GM18499 (cell line): ENCODE measurements around the gene AWAT1.
"Not testable (repeated sequence)": the region's sequence is repeated elsewhere in the genome, so short reads cannot be mapped to it uniquely, and the experiment has no call there.

ENCODE experiments used
- ATAC-seq: cut with Tn5 transposase; IDR thresholded peaks from one replicate; pipeline ENCODE4 v1.9.1; 2021; ENCODE audit warnings: moderate number of reproducible peaks; ENCODE audit not compliant: insufficient read depth, unreplicated experiment

AWAT1 gene

DNA sequence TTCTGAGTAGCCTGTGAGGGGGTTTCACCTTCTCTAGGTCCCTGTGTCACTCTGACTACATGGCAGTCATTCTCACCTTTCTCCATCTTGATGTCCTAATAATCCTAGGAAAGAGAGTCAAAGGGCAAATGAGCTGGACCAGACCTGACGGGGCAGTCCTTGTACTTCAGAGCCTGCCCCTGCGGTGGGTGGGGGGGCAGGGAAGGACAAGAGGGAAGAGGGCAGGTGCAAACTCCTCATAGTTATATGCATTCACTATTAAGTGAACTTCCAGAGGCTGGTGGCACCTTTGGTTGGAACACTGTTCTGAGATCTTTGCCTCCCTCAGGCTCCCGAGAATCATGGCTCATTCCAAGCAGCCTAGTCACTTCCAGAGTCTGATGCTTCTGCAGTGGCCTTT lies at the start of gene AWAT1:
Gene AWAT1, plus strand, starts transcription at position 301 of the 400 bp plus-strand sequence. Its CDS starts 41 bp downstream, at position 342.
- ATAC-seq = no peak

DNA sequence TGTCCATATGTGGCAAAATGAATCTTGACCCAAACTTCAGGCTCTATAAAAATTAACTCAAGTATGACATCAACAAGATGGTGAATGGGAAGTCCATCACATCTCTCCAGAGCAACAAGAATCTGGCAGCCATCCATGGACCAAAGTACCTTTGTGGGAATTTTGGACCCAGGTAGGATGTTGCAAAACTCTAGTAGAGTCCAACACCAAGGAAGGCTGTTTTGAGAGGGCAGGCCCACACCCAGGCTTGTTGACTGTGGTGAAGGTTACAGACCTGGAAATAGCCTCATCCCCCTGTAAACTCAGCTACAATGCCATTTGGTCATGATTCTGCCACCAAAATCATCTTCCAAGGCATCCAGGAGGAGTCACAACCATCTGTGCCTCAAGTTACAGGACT lies 44.2 kb upstream of the AWAT1 start:
- no peak for ATAC-seq

DNA sequence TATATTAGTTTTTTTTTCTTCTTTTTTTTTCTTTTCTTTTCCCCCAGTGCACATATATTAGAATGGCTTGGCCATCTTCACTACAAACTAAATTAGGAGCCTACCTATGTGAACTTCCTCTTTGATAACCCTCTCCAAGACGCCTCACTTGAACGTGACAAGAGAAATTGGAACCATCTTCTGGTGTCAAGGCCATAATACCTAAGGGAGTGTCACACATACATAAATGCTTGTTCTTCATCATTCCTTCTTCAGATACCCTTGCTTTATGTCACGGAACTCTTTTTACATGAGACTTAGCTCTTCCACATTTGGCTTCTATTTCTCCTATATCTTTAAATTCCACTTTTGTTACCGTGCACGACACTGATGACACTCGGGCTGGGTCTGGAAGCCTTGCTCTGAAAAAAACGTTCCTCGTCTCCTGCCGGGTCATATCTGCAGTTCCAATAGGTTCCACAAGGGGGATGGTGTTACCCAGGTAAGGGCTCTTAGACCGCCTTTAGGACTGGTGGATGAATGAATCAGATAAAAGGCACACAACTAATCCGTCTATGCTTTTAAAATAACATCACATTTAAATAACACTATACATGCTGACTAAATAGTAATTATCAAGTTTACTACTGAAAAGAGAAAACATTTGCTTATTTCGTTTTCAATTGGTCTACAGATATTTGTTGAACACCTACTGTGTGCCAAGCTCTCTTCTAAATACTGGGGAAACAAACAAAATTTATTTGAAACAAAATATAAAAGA lies 37.3 kb upstream of the AWAT1 start:
- peak; percentile 92 for ATAC-seq

DNA sequence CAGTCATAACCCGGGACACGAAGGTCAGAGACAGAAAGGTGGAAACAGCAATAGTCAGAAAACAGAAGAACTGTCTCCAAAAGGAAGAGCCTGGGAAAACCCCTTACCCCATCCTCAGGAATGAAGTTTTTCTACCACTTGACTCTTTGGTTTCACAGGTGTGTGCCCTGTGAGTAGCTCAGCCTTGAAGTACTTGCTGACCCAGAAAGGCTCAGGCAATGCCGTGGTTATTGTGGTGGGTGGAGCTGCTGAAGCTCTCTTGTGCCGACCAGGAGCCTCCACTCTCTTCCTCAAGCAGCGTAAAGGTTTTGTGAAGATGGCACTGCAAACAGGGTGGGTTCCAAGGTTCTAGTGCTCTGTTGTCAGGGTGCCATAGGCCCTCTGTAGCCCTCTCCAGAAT lies 32.7 kb upstream of the AWAT1 start:
- no peak for ATAC-seq

DNA sequence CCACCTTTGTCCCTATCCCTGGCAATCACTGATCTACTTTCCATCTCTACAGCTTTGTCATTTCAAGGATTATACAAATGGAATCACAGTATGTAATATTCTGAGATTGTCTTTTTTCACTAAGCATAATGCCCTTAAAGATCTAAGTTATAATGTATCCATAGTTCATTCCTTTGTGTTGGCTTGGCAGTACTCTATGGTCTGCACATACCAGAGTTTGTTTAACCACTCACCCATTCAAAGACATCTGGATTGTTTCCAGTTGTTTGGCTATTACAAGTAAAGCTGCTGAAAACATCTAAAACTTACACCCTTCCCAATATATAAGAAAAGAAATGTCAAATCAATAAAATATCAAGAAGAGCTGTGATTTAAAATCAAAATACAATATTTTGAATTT lies 26.0 kb upstream of the AWAT1 start:
- ATAC-seq = no peak

DNA sequence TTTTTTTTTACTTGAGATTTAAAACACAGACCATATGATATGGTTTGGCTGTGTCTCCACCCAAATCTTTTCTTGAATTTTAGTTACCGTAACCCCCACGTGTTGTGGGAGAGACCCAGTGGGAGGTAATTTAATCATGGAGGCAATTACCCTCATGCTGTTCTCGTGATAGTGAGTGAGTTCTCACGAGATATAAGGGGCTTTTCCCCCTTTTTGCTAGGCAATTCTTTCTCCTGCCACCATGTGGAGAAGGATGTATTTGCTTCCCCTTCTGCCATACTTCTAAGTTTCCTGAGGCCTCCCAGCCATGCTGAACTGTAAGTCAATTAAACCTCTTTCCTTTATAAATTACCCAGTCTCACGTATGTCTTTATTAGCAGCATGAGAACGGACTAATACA lies 24.9 kb upstream of the AWAT1 start:
- ATAC-seq = not testable (repeated sequence)

DNA sequence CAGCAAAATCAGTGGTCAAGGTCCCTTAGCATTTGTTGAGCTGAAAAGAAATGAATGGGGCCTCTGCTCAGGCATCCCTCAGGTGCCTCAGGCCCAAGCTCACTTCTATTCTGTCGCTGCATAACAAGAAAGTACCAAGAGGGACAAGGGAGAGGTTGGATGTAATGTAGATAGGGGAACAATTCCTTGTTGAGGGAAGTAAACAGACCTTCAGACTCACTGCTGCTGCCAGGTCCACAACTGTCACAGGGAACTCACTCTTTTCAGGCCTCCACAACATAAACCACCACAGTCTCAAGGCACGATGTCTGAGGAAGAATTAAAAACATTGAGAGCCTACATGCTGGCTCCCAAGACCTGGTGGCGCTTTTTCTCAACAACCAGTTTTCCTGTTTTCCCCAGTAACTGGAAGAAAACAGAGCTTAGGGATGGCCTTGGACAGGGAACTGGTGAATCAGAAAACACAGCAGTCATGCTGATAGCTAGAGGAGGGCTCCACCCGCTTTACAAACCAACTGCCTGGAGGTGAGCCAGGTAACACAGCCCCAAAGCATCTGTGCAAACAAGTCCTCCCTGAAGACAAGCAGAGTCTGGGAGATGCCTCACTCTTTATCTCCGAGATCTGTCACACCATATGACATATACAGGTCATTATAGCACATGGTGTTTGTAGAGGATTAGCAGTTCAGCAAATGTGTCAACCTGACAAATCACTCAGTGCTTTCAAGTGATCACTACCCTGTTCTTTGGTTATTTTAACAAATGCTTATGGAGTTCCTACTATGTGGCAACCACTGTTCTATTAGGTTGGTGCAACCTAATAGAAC lies 14.3 kb upstream of the AWAT1 start:
- no peak for ATAC-seq

DNA sequence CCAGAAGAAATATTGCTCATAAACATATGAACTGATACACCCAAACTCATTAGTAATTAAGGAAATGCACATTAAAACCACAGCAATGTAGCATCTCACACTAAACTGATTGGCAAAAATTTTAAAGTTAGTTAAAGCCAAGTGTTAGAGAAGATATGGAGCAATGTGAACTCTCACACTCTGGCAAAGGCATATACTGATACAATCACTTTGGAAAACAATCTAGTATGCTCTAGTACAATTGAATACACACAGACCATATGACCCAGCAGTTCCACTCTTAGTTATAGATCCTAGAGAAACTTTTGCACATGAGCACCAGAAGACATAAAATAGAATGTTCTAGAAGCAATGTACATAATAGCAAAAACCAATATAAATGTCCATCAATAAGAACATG lies 8.4 kb upstream of the AWAT1 start:
- no peak for ATAC-seq

DNA sequence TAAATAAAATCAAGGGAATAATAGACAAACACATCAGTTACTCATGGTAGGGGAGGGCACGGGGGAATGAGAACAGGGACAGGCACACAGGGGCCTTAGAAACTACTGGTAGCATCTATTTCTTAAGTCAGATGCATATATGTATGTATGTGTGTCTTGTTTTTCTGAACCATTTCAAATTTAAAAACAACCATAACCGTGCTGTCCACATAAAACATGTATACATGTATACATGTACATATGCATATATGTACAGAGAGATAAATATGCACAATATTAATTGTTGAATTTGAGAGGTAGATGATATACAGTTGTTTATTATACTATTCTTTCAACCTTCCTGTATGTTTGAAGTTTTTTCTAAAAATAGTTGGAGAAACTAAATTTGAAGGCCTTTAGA lies 7.8 kb upstream of the AWAT1 start:
- ATAC-seq = no peak

DNA sequence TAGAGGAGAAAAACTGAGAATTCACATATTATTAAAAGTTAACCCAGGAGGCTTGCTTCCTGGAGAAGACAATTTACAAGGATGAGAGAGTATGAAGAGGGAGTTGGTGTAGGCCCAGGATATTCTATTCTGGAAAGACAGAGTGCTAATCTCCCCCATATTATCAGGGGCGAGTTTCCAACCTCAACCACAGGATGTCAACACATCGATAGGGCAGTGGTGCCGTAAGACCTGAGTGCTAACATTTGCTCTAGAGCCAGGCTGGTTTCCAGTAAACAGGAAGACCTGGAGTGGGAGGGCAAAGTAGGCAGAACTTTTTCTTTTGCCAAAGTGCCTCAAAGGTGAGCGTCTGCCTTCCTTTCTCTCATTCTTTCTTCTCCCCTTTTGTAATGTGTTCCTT lies 2.8 kb upstream of the AWAT1 start:
- no peak for ATAC-seq

DNA sequence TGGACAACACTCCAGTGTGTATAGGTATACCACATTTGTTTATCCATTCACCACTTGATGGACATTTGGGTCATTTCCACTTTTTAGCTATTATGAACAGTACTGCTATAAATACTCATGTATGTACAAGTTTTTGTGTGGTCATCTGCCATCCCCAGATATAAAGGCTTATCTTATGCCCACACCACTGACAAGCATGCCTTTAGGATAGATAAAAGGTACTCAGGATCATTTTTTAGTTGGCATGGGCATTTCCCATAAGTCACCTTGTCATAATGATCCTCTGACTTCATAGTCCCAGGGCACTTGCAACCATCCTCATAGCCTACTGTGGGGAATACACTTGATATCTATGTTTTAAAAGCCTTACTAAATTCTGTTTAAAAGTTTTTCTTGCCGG lies 6.3 kb downstream of the AWAT1 start:
- no peak for ATAC-seq

DNA sequence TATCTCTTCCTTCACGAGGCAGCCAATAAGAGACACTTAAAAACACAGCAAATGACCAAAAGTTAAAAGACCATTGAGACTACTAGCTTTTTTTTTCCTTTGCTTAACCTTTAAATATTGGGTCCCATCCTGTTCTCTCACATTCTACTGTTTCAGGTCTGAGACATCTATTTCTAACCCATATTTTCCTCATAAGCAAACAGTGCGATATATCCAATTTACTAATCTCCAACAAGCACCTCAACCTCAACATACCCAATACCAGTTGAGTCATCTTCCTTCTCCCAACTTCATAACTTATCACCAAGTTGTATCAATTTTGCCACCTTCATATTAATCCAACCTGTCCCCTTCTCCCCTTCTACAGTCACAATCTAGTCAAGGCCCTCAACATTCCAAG lies 7.0 kb downstream of the AWAT1 start:
- ATAC-seq = no peak

DNA sequence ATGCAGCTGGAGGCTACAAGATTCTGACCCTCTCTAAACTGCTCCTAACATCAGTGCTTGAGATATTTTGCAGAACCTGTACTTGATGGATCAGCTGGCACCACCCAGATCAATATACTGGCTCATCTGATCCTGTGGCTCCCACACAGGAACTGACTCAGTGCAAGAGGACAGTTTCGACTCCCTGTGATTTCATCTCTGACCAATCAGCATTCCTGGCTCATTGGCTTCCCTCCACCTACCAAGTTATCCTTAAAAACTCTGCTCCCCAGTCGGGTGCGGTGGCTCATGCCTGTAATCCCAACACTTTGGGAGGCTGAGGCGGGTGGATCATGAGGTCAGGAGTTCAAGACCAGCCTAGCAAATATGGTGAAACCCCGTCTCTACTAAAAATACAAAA lies 9.1 kb downstream of the AWAT1 start:
- ATAC-seq = not testable (repeated sequence)

DNA sequence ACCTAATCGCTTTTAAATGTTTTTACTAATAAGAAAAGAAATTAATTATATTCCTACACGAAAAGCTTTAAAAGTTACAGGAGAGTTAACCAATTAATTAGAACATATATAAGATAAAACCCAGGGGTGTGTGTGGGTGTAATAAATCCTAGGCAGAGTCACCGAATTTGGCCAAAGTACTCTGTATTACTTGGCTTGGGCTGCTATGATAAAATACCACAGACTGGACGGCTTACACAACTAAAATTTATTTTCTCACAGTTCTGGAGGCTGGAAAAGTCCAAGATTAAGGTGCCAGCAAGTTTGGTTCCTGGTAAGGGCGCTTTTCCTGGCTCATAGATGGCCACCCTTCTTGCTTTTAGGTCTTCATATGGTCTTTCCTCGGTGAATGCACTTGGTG lies 10.4 kb downstream of the AWAT1 start:
- ATAC-seq = no peak

DNA sequence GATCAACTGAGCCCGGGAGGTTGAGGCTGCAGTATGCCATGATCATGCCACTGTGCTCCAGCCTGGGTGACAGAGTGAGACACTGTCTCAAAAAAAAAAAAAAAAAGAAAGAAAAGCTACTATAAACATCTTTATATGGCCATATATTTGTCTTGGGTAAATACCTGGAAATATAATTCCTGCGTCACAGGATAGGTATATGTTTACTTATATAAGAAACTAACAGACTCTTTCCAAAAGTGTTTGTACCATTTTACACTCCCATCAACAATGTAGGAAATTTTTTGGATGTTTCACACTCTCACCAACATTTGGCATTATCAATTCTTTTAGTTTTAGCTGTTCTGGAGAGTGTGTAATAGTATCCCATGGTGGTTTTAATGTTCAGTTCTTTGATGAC lies 12.8 kb downstream of the AWAT1 start:
- ATAC-seq = no peak

DNA sequence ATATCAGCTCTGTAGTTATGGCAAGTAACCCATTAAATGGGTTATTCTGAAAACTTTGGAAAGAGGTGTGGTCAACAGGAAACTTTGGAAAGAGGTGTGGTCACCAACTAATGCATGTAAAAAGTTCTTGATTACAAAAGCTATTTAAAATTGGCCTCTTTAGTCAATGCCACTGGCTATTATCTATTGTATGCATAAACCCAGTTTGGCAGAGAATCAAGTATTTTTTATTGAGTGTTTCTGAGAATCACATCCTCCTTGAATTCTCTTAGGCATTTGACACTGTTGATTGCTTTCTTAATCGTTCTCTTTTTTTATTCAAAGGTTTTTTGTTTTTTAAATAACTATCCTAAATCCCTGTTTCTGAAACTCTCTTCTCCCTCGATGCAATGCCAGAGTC lies 18.0 kb downstream of the AWAT1 start:
- no peak for ATAC-seq

DNA sequence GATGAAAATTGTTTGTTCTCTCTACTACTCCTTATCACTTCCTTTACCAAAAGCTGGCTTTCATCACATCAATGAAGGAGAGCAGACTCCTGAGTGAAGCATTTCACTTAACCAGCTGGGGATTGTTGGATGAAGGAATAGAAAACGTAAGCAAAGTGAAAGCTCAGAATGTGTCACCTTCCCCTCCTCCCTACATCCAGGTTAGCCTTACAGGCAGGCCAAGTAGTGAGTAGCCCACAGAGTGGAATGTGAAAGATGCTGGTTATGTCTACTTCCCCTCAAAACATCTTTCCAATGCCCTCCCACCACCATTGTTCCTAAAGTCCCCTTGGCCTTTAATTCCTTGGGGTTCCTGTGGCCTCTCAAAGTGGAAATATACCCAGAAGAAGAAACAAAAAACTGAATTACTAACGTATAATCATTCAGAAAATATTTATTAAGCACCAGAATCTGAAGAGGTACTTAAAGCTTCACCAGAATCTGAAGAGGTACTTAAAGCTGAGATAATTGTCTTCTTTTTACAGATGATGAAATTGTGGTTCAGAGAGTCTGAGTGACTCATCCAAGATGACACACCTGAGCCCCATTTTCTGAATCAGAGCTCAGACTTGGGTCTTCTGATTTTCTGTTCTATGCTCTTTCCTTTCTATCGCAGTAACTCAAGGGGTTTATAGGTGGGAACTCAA lies 19.1 kb downstream of the AWAT1 start:
- ATAC-seq = no peak

DNA sequence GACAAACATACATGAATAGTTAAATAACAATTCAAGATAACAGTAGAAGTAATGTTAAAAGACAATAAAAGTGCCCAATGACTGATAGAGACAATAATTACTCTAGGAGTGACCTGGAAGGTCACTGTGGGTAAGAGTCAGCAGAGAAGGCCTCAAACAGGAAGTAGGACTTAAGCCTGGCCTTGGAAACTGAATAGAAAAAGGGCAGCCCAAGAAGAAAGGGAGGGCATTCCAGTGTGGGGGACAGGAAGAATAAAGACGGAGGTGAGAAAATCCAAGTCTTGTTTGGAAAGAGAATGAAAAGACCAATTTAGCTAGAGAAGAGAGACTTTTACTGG lies 19.6 kb downstream of the AWAT1 start:
- ATAC-seq = no peak

DNA sequence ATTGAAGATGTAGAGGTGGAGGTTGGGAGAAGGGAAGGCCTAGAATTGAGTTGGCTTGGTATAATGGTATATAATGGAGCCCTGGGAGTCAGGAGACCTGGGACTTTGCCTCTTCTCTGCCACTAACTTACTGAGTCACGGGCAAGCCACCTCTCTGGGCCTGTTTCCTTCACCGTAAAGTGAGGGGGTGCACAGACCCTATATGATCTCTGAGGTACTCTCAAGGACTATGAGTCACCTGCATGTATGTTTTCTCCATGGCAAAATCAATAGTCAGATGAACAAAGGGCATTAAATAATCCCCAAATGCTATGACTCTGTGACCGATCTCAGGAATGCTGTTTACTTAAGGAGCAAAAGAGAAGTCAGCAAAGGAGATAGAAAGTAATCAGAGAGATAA lies 20.5 kb downstream of the AWAT1 start:
- no peak for ATAC-seq

DNA sequence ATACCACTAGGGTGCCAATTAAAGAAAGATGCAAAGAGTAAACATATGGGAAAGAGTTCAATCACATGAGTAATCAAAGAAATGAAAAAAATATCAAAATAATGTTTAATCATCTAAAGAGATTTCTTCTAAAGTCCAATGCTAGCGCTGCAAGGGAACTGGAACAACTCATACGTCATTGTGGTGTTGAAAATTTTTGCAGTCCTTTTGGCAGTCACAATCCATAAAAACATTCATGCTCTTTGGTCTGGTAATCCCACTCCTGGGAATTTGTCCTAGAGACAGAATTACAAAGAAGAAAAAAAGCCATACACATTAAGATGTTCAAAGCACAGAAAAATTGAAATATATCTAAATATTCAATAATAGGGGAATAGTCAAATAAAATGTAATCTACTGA lies 21.0 kb downstream of the AWAT1 start:
- ATAC-seq = no peak
